ENCODE results near the gene MBOAT1.

MBOAT1 gene

DNA sequence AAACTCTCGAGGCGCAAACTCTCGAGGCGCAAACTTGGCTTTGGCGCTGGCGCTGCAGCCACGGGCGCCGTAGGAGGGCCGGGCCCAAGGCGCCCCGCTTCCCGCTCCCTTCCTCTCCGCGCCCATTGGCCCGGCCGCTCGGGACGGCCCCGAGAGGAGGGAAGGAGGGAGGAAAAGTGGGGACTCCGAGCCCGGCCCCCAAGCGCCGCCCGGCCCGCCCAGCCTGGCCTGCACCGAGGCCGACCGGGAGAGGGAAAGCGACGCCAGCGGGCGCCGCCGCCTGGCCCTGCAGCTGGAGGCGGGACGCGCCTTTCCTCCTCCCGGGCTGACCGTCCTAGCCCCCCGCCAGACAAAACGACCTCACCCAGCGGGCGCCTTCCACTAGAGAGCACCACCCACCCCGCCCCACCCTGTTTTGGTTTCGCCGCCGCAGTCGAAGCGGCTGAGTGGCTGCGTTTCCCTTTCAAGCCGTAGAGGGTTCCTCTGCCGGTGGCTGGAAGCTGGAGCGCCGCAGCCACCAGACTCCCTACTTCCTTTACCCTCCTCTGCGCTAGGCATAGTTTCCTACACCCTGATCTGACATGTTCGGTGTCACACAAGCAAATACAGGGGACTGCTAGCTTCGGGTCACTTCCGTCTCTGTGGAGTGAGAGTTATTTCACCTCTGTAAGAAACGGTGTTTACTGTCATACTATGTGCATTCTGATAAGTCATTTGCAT lies at the start of gene MBOAT1:
Gene MBOAT1 (minus strand): TSS at position 78 of the 720 bp plus-strand sequence. CDS start 235 bp downstream, outside the sequence.
- H3K4me3 ChIP-seq (ENCODE audit: low read depth, low read length), result peak within 1 kb of the TSS; percentile 71
- TF ChIP-seq, protein P1, sequence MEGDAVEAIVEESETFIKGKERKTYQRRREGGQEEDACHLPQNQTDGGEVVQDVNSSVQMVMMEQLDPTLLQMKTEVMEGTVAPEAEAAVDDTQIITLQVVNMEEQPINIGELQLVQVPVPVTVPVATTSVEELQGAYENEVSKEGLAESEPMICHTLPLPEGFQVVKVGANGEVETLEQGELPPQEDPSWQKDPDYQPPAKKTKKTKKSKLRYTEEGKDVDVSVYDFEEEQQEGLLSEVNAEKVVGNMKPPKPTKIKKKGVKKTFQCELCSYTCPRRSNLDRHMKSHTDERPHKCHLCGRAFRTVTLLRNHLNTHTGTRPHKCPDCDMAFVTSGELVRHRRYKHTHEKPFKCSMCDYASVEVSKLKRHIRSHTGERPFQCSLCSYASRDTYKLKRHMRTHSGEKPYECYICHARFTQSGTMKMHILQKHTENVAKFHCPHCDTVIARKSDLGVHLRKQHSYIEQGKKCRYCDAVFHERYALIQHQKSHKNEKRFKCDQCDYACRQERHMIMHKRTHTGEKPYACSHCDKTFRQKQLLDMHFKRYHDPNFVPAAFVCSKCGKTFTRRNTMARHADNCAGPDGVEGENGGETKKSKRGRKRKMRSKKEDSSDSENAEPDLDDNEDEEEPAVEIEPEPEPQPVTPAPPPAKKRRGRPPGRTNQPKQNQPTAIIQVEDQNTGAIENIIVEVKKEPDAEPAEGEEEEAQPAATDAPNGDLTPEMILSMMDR (conservative IDR thresholded peaks at IDR 0.05; ENCODE audit: low read depth, low read length), result no peak
- DNase-seq (ENCODE audit: low read depth), result peak; percentile 94

DNA sequence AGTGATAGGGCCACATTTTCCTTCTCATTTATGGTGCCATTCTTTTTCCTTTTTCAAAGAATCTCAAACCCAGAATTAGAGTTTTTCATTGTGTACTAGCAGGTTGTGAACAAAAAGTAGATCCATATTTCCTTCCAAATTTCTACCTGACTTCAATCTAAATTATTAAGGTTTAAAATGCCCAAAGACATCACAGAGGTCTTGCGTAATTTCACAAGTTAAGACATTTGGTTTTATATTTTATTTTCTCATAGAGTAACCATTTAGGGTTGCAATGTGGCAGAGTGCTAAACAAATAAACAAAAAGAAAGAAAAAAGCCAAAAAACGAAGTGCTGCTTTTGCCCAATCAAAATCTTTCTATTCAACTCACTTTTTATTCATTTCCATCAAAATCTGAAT lies 49.4 kb upstream of the MBOAT1 start:
- no peak for DNase-seq (ENCODE audit: low read depth)
- TF ChIP-seq, protein P1 (conservative IDR thresholded peaks at IDR 0.05; ENCODE audit: low read depth, low read length), result no peak
- no peak overlapping the region for H3K4me3 ChIP-seq (ENCODE audit: low read depth, low read length)

GRCh38 chr6:20260360-20260759 lies 48.1 kb upstream of the MBOAT1 start:
- TF ChIP-seq, protein P1 (conservative IDR thresholded peaks at IDR 0.05; ENCODE audit: low read depth, low read length), result no peak
- H3K4me3 ChIP-seq (ENCODE audit: low read depth, low read length), result no peak overlapping the region
- no peak for DNase-seq (ENCODE audit: low read depth)

DNA sequence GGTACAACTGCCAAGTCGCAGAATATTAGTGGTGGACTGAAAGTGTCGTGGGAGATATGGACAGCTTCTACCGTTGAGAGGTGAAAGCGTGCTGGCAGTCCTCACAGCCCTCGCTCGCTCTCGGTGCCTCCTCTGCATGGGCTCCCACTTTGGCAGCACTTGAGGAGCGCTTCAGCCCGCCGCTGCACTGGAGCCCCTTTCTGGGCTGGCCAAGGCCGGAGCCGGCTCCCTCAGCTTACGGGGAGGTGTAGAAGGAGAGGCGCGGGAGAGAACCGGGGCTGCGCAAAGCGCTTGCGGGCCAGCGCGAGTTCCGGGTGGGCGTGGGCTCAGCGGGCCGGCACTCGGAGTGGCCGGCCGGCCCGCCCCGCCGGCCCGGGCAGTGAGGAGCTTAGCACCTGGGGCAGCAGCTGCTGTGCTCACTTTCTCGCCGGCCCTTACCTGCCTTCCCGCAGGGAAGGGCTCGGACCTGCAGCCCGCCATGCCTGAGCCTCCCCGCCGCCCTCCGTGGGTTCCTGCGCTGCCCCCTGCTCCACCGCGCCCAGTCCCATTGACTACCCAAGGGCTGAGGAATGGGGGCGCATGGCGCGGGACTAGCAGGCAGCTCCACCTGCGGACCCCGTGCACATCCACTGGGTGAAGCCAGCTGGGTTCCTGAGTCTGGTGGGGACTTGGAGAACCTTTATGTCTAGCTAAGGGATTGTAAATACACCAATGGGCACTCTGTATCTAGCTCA lies 47.2 kb upstream of the MBOAT1 start:
- TF ChIP-seq, protein P1 (conservative IDR thresholded peaks at IDR 0.05; ENCODE audit: low read depth, low read length), result no peak
- DNase-seq (ENCODE audit: low read depth), result no peak
- H3K4me3 ChIP-seq (ENCODE audit: low read depth, low read length), result no peak overlapping the region

GRCh38 chr6:20255428-20255827 lies 43.2 kb upstream of the MBOAT1 start:
- no peak overlapping the region for H3K4me3 ChIP-seq (ENCODE audit: low read depth, low read length)
- DNase-seq (ENCODE audit: low read depth), result no peak
- TF ChIP-seq, protein P1 (conservative IDR thresholded peaks at IDR 0.05; ENCODE audit: low read depth, low read length), result no peak

- H3K4me3 ChIP-seq (ENCODE audit: low read depth, low read length), result no peak overlapping the region
- TF ChIP-seq, protein P1 (conservative IDR thresholded peaks at IDR 0.05; ENCODE audit: low read depth, low read length), result no peak
- DNase-seq (ENCODE audit: low read depth), result no peak
These were observed 42.0 kb upstream of the MBOAT1 start for GRCh38 chr6:20254295-20254694.
